Measurements from ENCODE around the gene LRRC49.

DNA sequence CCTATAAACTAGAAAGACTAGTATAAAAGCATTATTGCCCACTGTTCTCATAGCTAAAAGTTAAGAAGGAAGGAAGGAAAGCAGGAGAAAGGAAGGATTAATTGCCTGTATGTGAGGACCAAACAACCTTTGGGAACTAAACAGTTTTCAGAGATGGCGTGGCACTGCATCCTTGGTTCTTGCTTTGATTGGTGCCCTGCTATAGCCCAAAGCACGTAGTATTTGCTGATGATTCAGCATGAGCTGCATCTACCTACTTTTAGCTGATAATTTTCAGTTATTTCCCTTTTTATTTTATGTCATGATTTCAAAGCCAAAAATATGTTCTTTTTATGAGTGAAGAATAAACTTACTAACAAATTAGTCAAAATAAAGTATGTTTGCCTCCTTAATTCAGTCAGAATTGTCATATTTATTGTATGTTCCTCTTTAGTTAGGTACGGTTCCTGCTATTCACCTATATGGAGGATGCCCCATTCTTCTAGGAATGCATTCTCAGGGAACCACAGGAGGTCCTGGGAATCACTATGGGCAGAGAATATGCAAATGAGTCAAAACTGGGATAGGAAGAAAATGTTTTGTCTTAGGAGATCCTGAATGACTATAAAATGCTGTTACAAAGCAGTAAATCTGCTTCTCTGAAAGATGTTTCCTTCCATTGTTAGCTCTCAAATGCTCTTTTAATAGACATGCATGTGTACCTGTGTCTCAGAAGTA lies 157.2 kb downstream of the LRRC49 start:
- no peak for TF ChIP-seq CTCF (IDR thresholded peaks at IDR 0.05; ENCODE audit: extremely low read depth in 1 of 2, insufficient read depth in 1 of 2, low read depth in 1 of 2, low read length in 2 of 2)
- TF ChIP-seq FOS (IDR thresholded peaks at IDR 0.05; ENCODE audit: borderline replicate concordance, insufficient read depth, low read length), result no peak
- TF ChIP-seq MYC (IDR thresholded peaks at IDR 0.05; ENCODE audit: low read depth, low read length), result no peak
